GM18507 (cell line): ENCODE data around the gene CRLF3.
"Not testable (repeated sequence)": the region's sequence is repeated elsewhere in the genome, so short reads cannot be mapped to it uniquely, and the experiment has no call there.

Experiments used
- DNase-seq: peaks from one replicate; pipeline ENCODE4 v3.0.0; 2011; ENCODE audit warnings: low read depth; ENCODE audit not compliant: insufficient read length; ENCODE audit errors: extremely low spot score
- FAIRE-seq: peaks from 2 replicates; lab custom pipeline; 2011; peaks lifted over from hg19 to GRCh38; lab: Jason Lieb, UNC

CRLF3 gene

GRCh38 chr17:30753291-30753690, 71.2 kb downstream of the CRLF3 start:
- DNase-seq, FAIRE-seq: not testable (repeated sequence)

- not testable (repeated sequence) for DNase-seq, FAIRE-seq
Measured at GRCh38 chr17:30750982-30751381, 73.5 kb downstream of the CRLF3 start.

- not testable (repeated sequence) for FAIRE-seq, DNase-seq
Measured at GRCh38 chr17:30747621-30748020, 76.9 kb downstream of the CRLF3 start.

- not testable (repeated sequence) for FAIRE-seq, DNase-seq
Measured at GRCh38 chr17:30742669-30743068, 81.8 kb downstream of the CRLF3 start.

- DNase-seq, FAIRE-seq: not testable (repeated sequence)
Measured at GRCh38 chr17:30736371-30736770, 88.1 kb downstream of the CRLF3 start.

- not testable (repeated sequence) for FAIRE-seq, DNase-seq
Measured at GRCh38 chr17:30735644-30736043, 88.8 kb downstream of the CRLF3 start.

- not testable (repeated sequence) for DNase-seq, FAIRE-seq
Measured at GRCh38 chr17:30735206-30735605, 89.3 kb downstream of the CRLF3 start.

- FAIRE-seq, DNase-seq: not testable (repeated sequence)
Measured at GRCh38 chr17:30734153-30734552, 90.3 kb downstream of the CRLF3 start.
